ENCODE measurements around the gene PCDHGA7.

Gene PCDHGA7

GRCh38 chr5:141349917-141350619, 32.5 kb upstream of the PCDHGA7 start, which contains the start of gene PCDHGB1:
TSS of gene PCDHGB1 (plus strand) at chr5:141350099. CDS start at chr5:141350261, 162 bp downstream.
- TF ChIP-seq, protein P1, sequence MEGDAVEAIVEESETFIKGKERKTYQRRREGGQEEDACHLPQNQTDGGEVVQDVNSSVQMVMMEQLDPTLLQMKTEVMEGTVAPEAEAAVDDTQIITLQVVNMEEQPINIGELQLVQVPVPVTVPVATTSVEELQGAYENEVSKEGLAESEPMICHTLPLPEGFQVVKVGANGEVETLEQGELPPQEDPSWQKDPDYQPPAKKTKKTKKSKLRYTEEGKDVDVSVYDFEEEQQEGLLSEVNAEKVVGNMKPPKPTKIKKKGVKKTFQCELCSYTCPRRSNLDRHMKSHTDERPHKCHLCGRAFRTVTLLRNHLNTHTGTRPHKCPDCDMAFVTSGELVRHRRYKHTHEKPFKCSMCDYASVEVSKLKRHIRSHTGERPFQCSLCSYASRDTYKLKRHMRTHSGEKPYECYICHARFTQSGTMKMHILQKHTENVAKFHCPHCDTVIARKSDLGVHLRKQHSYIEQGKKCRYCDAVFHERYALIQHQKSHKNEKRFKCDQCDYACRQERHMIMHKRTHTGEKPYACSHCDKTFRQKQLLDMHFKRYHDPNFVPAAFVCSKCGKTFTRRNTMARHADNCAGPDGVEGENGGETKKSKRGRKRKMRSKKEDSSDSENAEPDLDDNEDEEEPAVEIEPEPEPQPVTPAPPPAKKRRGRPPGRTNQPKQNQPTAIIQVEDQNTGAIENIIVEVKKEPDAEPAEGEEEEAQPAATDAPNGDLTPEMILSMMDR (IDR thresholded peaks at IDR 0.05; ENCODE audit: extremely low read depth, missing control alignments), result peak; percentile 67
- DNase-seq (ENCODE audit: low spot score), result peak; percentile 85

DNA sequence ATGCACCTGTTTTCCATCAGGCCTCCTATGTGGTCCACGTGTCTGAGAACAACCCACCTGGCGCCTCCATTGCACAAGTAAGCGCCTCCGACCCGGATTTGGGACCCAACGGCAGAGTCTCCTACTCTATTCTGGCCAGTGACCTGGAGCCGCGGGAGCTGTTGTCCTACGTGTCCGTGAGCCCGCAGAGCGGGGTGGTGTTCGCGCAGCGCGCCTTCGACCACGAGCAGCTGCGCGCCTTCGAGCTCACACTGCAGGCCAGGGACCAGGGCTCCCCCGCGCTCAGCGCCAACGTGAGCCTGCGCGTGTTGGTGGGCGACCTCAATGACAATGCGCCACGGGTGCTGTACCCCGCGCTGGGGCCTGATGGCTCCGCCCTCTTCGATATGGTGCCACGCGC, 31.0 kb upstream of the PCDHGA7 start:
- TF ChIP-seq, protein P1 (IDR thresholded peaks at IDR 0.05; ENCODE audit: extremely low read depth, missing control alignments), result no peak
- DNase-seq (ENCODE audit: low spot score), result no peak

DNA sequence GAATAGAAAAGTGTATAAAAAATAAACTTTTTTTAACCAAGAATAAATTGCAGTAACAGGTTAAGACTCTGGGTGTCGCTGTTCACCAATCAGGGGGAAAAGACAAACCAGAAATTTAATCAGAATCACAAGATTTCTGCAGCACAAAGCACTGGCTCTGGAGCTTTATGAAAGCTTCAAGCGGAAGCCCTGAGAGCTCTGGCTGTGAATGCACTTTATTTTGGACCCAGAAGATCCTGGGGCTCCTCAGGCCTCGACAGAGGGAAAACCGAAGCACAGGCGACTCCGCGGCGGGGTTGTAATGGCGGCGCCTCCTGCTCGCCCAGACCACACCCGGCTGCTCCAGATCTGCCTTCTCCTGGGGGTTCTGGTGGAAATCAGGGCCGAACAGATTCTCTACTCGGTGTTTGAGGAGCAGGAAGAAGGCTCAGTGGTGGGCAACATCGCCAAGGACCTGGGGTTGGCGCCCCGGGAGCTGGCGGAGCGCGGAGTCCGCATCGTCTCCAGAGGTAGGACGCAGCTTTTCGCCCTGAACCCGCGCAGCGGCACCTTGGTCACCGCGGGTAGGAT, 27.6 kb upstream of the PCDHGA7 start, which contains the start of gene PCDHGA4:
Gene PCDHGA4 (plus strand): TSS at position 122 of the 570 bp plus-strand sequence. CDS start 87 bp downstream, at position 209.
- no peak for DNase-seq (ENCODE audit: low spot score)

DNA sequence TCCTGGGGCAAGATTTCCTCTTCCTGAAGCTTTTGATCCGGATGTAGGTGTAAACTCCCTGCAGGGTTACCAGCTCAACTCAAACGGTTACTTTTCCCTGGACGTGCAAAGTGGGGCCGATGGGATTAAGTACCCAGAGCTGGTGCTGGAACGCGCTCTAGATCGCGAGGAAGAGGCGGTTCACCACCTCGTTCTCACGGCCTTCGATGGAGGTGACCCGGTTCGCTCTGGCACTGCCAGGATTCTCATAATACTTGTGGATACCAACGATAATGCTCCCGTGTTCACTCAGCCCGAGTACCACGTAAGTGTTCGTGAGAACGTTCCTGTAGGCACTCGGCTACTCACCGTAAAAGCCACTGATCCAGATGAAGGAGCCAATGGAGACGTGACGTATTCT, 26.9 kb upstream of the PCDHGA7 start:
- DNase-seq (ENCODE audit: low spot score), result no peak
- TF ChIP-seq, protein P1 (IDR thresholded peaks at IDR 0.05; ENCODE audit: extremely low read depth, missing control alignments), result no peak

More for the DNA sequence above, 27.6 kb upstream of the PCDHGA7 start, which contains the start of gene PCDHGA4:
- TF ChIP-seq, protein P1 (IDR thresholded peaks at IDR 0.05; ENCODE audit: extremely low read depth, missing control alignments), result peak; percentile 13

DNA sequence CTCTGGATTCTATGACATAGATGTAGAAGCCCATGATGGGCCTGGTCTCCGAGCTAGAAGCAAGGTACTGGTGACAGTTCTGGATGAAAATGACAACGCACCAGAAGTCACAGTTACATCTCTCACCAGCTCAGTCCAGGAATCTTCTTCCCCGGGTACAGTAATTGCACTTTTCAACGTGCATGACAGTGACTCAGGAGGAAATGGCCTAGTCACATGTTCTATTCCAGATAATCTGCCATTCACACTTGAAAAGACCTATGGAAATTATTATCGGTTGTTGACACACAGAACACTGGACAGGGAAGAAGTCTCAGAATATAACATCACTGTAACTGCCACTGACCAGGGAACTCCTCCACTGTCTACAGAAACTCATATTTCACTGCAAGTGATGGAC, 26.4 kb upstream of the PCDHGA7 start:
- TF ChIP-seq, protein P1 (IDR thresholded peaks at IDR 0.05; ENCODE audit: extremely low read depth, missing control alignments), result no peak
- DNase-seq (ENCODE audit: low spot score), result no peak

GRCh38 chr5:141356950-141357349, 25.6 kb upstream of the PCDHGA7 start:
- DNase-seq (ENCODE audit: low spot score), result no peak
- TF ChIP-seq, protein P1 (IDR thresholded peaks at IDR 0.05; ENCODE audit: extremely low read depth, missing control alignments), result no peak

DNA sequence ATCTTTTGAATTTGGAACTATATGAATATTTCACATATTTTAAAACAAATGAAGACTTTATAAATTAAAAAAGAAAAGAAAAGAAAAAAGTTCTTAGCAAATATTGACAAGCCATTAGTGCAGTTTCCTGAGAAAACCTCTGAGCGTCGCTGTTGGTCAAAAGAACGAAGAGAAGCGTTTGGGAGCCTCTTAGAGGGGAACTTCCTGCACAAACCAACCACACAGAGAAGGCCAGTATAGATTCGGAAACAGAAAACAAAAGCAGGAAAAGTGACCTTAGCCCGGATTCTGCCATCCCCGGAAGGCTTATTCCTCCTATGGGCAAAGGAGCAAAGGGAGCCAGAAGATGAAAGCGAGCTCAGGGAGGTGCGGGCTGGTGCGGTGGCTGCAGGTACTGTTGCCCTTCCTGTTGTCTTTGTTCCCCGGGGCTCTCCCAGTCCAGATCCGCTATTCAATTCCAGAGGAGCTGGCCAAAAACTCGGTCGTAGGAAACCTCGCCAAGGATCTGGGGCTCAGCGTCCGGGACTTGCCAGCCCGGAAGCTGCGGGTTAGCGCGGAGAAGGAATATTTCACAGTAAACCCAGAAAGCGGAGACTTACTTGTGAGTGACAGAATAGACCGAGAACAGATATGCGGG, 22.6 kb upstream of the PCDHGA7 start, which contains the start of gene PCDHGB2:
Gene PCDHGB2 (plus strand): TSS at position 205 of the 637 bp plus-strand sequence. CDS start 142 bp downstream, at position 347.
- DNase-seq (ENCODE audit: low spot score), result peak; percentile 65
- TF ChIP-seq, protein P1 (IDR thresholded peaks at IDR 0.05; ENCODE audit: extremely low read depth, missing control alignments), result no peak
